GM19035 (cell line): Measurements from ENCODE around the gene NPM3.

Experiments used
- ATAC-seq: cut with Tn5 transposase; IDR thresholded peaks from one replicate; pipeline ENCODE4 v1.9.1; 2021; ENCODE audit not compliant: unreplicated experiment

The NPM3 gene

DNA sequence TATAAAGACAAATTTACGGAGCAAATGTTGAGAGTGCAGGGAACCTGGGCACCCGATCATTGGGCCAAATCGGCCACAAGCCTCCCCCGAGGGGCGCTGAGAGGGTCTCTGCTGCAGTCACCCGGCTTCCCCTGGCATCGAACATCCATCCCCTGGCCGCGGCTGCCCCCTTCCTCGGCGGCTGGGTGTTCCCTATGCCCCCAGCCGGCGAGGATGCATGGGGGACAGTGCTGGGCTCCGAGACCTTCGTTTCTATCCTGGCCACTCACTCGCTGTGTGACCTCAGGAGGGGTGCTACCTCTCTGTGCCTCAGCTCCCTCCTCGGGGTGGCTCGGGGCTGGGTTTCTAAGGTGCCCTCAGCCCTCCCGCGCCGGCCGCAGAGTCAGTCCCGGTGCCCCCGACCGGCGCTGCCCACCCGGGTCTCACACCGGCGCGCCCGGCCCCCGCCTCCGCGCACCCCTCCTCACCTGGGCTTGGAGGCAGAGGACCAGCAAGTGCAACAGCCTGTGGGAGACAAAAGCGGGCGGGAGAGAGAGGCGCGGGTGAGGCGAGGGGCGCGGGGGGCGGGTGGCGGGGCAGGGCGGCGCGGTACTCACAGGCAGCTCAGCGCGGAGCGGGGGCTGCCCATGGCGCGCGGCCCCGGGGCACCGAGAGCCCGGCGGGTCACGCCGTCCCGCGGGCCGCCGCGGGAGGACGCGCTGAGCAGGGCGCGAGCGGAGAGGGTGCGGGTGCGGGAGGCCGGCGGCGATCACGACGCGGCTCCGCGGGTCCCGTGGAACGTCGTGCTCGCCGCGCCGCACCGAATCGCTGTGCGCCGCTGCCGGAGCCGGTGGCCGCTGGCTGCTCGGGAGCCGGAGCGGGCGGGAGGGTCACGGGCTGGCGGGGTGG lies 7.7 kb downstream of the NPM3 start, which contains the start of gene FGF8:
FGF8 (minus strand) TSS at position 842 of the 888 bp plus-strand sequence; CDS start at position 628, 214 bp downstream.
- ATAC-seq, result no peak

GRCh38 chr10:101774589-101775272 lies 8.5 kb downstream of the NPM3 start:
- ATAC-seq, result no peak

- ATAC-seq, result no peak
Measured at GRCh38 chr10:101773923-101774588, 9.2 kb downstream of the NPM3 start.

DNA sequence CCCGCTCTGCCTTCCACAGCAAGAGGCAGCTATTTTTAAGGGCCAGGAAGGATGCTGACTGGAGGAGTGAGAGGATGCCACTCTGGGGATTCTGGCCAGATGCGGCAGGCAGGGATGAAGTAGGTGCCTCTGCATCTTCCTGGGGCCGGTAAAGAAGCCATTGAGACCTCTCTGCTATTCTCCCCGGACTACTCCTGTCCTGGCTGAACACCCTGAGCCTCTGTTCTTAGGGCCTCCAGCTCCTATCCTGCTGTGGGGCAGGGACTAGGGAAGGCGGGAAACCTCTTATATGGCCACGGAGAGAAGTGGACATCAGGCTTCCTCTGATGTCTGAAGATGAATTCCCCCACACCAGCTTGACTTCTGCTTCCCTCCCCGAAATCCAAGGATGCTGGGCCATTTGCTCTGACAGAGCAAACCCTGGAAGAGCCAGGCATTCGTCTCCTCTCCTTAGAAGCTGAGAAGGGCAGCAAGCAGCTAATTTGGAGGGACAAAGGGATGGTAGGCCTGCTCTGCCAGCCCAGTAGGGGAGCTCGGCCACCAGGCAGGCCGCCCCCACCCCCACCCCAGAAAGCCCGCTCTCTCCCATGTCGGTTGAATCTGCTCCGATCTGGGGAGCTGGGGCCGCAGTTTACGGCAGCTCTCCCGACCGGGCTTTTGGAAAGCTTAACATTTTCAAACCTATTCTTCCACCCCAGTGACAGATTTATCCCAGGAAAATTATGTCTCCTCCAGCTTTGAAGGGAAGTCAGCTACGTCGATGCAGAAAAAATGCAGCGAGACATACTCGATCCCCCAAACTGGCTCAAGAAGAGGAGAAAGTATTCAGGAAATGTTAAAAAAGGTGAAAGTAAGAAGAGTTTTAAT lies 10.1 kb downstream of the NPM3 start:
- no peak for ATAC-seq

DNA sequence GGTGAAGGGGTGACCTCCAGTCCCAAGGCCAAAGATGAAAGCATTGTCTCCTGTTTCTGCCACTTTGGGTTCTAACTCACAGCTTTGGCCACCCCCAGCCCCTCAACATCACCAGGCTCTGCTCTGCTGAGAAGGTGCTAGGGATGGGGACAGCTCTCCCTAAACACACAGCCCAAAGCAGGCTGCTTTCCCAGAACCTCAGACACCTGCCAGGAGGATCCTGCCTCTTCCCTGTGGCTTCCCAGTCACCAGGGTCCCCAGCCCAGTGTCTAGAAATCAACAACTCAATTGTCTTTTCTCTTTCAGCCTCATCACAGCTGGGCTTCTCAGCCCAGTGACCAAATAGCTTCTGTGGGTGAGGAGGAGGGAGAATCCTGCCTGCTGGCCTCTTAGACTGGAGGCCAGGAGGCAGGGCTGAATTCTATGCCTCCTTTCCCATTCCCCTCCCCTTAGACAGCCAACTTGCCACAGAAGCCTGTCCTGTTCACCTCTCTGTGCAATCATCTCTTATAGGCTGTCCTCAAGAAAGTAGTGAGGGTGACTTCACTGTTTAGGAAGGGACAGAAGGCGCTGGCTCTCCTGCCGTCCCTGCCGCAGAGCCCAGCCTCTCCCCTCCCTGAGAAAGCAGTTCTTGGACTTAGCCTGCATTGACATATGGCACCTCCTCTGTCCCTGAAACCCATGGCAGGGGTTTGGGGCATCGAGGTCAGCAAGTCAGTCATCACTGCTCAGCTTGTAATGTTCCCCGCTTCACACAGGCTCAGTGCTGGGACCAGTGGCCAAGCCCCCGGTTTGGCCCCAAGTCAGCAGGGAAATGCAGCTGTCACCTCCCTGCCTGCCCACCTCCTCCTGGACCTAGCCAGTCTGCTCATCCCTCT lies 11.0 kb downstream of the NPM3 start:
- ATAC-seq, result no peak

DNA sequence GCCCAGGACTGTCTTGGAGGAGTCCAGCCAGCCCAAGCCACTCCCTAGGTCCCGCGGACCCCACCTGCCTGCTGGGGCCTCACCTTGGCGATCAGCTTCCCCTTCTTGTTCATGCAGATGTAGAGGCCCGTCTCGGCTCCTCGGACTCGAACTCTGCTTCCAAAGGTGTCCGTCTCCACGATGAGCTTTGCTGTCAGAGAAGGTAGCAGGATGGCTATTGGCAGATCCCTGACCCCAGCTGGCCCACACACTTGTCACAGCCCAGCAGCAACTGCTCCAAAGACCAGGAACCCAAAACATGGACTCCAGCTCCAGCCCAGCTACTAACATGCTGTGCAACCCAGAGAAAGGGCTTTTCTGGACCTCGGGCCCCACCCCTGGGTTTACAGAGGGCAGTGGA lies 11.9 kb downstream of the NPM3 start:
- no peak for ATAC-seq

DNA sequence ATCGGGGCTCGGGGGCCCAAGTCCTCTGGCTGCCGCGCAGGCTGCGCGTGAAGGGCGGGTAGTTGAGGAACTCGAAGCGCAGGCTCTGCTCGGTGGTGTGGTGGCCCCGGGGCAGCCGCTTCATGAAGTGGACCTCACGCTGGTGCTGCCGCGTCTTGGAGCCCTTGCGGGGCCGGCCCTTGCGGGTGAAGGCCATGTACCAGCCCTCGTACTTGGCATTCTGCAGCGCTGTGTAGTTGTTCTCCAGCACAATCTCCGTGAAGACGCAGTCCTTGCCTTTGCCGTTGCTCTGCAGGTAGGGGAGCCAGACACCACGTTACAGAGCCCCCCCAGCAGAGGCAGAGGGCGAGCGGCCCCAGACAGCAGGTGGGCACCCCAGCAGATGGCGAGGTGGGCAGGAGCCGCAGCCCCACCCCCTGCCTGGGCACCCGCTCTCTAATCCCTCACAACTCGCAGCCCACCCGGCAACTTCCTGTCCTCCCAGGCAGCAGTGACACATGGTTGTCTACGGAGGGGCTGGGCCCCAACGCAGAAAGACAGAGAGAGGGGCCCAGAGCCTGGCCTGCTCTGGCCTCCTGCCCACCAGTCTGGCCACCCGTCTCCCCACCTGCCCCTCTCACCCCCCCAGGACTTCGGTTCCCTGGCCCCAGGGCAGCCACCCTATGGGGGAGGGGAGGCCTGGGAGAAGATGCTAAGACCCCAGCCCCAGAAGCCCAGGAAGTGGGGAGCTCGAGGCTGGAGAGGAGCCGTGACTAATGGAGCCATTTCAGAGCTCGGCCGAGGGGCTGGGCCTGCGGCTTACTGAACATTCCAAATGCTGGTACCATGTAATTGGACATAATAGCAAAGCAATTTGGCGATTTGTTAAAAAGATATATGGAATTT lies 12.7 kb downstream of the NPM3 start:
- no peak for ATAC-seq

GRCh38 chr10:101769541-101770180 lies 13.6 kb downstream of the NPM3 start:
- no peak for ATAC-seq

- no peak for ATAC-seq
Measured at GRCh38 chr10:101768791-101769170, 14.5 kb downstream of the NPM3 start.

- no peak for ATAC-seq
Measured at GRCh38 chr10:101767966-101768790, 15.1 kb downstream of the NPM3 start.

DNA sequence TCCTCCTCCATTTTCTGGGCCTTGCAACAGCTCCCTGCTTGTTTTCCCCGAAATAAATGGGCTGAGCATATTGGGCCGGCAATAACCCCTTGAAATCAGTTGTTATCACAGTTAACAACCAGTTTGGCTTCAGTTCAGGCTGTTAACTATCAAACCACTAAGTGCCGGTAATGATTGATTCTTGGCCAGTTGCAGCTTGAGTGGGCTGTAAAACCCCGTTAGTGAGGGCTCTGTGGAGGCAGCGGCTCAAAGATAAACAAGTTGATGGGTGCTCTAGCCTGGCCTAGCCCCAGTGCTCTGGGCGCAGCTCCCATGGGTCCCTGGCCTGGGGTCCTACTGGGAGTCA lies 15.7 kb downstream of the NPM3 start:
- no peak for ATAC-seq

DNA sequence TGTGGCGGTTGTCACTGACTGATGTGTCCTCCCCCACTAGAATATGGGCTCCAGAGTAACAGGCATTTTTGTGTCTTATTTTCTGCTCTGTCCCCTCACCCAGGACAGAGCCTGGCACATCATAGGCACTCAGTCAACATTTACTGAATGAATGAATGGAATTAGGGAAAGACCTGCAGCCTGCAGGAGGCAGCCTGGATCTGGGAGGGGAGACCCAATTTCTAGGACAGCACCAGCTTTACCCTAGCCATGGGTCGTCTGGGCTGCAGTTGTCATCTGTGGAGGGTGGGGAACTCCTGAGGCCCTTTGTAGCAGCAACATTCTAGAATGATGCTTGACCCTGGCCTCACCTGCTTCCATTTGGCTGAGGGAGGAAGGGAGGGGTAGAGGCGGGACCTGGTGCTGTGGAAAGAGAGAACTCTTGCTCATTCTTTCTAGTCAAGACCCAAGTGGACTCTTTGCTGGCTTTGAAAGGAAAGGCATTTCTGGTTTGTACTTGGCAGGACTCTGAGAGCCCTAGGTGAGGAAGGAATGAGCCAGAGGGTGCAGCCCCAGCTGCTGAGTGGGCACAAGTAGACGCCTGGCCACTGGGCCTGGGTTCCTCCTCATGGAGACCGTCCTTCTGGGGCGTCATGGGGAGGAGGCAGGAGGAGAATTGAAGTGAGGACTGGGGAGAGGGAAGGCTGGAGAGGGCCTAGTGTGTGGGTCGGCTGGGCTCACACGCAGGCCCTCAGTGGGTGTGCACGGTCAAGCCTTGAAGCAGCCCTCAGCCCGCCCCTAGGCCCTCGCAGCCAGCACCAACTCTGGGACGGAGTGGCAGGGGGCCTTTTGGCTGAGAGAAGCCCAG lies 16.3 kb downstream of the NPM3 start:
- no peak for ATAC-seq

DNA sequence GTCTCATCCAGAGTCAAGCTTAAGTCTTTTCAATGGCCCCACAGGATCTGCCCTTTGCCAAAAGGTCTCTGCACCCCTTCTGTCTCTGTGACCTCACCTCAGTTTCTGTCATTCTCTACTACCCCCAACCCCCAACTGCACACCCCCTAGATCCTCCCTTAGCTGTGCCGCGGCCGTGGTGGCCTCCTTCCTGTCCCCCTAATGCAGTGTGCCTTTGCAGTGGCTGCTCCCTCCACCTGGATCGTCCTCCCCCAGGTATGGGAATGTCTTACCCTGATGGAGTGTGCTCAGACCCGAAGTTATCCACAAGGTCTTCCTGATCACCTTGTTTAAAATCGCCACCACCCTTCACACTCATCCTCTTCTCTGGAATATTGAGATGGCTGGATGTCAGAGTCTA lies 16.9 kb downstream of the NPM3 start:
- no peak for ATAC-seq

- ATAC-seq, result no peak
Measured at GRCh38 chr10:101763141-101763846, 20.0 kb downstream of the NPM3 start.

DNA sequence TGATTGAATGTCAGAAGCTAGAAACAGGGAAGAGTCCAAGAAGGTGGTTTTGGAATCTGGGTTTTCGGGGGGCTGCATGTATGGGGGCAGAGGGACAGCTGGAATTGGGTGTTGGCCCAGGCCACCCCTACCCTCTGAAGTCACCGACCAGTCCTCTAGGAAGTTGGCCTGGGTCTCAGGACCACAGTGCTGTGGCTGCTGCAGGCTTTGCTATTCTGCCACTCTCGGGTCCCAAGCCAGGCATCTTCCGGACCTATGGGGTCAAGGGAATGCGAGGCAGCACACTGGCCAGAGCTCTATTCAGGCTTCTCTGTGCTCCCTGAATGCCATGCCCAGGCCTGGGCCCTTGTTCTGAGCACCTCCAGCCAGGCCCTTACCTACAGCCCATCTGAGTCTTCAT lies 20.5 kb downstream of the NPM3 start:
- no peak for ATAC-seq

DNA sequence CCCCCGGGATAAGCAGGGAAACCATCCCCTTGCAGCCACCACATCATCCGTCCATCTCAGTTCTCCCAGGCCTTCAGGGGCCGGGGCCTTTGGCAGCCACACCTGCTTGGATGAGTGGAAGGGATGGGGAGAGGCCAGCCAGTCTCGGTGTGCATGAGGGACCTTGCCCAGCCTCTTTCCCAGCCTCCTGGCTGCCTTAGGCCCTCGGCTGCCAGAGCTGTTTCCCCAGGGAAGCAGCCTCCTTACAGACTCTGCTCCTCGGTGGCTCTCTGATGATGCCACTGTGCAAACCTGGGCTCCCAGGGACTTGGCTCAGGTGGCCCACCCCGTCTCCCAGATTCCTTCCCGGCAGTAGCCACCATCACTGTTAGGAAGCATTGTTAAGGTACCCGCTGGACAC lies 22.0 kb downstream of the NPM3 start:
- ATAC-seq, result no peak
